HCT116 (cell line): ENCODE results near the gene ZNF627. TPM values are rescaled to one million over a fixed set of nuclear protein-coding genes. Genes with fewer than 3 reads are reported as not detected.

Experiments
- ATAC-seq: fragments of 200-7000 bp; cut with Tn5 transposase; 2 replicates; pipeline ENCODE4 v1.9.1; 2020; ENCODE audit warnings: mild to moderate bottlenecking, moderate library complexity
- BruUV-seq: library from RNA; stranded (reverse); fragments of 400-500 nt; replicated peaks from 2 replicates; lab custom pipeline; 2021; lab: Mats Ljungman, UMichigan
- CTCF ChIA-PET: fragments of 300-600 bp; sonication (Branson Sonifier 250); formaldehyde crosslinking; loops from one replicate; lab custom pipeline; 2021; ENCODE audit warnings: antibody characterized with exemption; lab: Charles Lee
- POLR2A ChIA-PET: fragments of 300-600, 350-600 bp; sonication (Branson Sonifier 250); formaldehyde crosslinking; loops from one replicate; lab custom pipeline; 2021; ENCODE audit warnings: antibody characterized with exemption; lab: Charles Lee
- RAD21 ChIA-PET, 2 experiments: fragments of 300-600 bp; sonication (Branson Sonifier 250); formaldehyde crosslinking; loops; one replicate each; lab custom pipeline; 2023; ENCODE audit warnings: low total read pairs in 2 of 2; ENCODE audit not compliant: uncharacterized antibody in 2 of 2, unreplicated experiment in 2 of 2, low non-redundant PET in 1 of 2; lab: Charles Lee
- DNase-seq: peaks from one replicate; pipeline ENCODE4 v3.0.0-alpha.2; 2010; ENCODE audit warnings: low read depth, low spot score
- H2AFZ ChIP-seq: fragments of 200-600 bp; shearing (Covaris generic), sonication (generic); 2 replicates; pipeline ENCODE4 v1.6.1; 2017; ENCODE audit warnings: low read depth, mixed run types, mixed read lengths, antibody characterized with exemption, low read length; ENCODE audit not compliant: poor library complexity, severe bottlenecking
- H3K27ac ChIP-seq: 2 replicates; pipeline ENCODE4 v1.5.1; 2012; ENCODE audit warnings: low read depth, low read length
- H3K27me3 ChIP-seq: fragments of 200-600 bp; sonication (generic); 2 replicates; pipeline ENCODE4 v1.6.1; 2016; ENCODE audit warnings: mixed run types, low read length, mixed read lengths; ENCODE audit not compliant: insufficient read depth
- H3K36me3 ChIP-seq, 2 experiments: fragments of 200-500 bp in 1 of 2; fragments of 200-600 bp in 1 of 2; sonication (Bioruptor generic) in 1 of 2; sonication (generic) in 1 of 2; 2 replicates each; pipeline versions ENCODE4 v1.5.1 to v1.6.1; 2014 to 2016; ENCODE audit warnings: low read length in 2 of 2, inconsistent platforms in 1 of 2, mixed read lengths in 1 of 2, mixed run types in 1 of 2; ENCODE audit not compliant: insufficient read depth in 2 of 2, control insufficient read depth in 1 of 2
- H3K4me1 ChIP-seq, 2 experiments: fragments of 200-600 bp in 1 of 2; sonication (generic) in 1 of 2; 2 replicates each; pipeline versions ENCODE4 v1.5.1 to v1.6.1; 2012 to 2017; ENCODE audit warnings: low read length in 2 of 2, inconsistent platforms in 1 of 2, mild to moderate bottlenecking in 1 of 2, mixed read lengths in 1 of 2, mixed run types in 1 of 2, moderate library complexity in 1 of 2; ENCODE audit not compliant: insufficient read depth in 2 of 2, control insufficient read depth in 1 of 2
- H3K4me2 ChIP-seq: fragments of 200-600 bp; sonication (generic); 2 replicates; pipeline ENCODE4 v1.6.1; 2017; ENCODE audit warnings: mixed run types, low read length, mixed read lengths
- H3K4me3 ChIP-seq, 2 experiments: fragments of 200-600 bp in 1 of 2; sonication (generic) in 1 of 2; replicated peaks in 1 of 2; 2 replicates each; pipeline ENCODE4 v1.5.1; 2011 to 2016; ENCODE audit warnings: low read length in 2 of 2, control low read depth in 1 of 2, low read depth in 1 of 2, mild to moderate bottlenecking in 1 of 2, mixed read lengths in 1 of 2, mixed run types in 1 of 2
- H3K79me2 ChIP-seq: fragments of 200-600 bp; sonication (generic); 2 replicates; pipeline ENCODE4 v1.6.1; 2017; ENCODE audit warnings: mild to moderate bottlenecking, mixed run types, low read length, moderate library complexity, mixed read lengths; ENCODE audit not compliant: insufficient read depth
- H3K9ac ChIP-seq: fragments of 200-600 bp; sonication (generic); 2 replicates; pipeline ENCODE4 v1.6.1; 2016; ENCODE audit warnings: low read length, mixed read lengths
- H3K9me2 ChIP-seq: fragments of 200-600 bp; sonication (generic), shearing (Covaris generic); 2 replicates; pipeline ENCODE4 v1.6.1; 2017; ENCODE audit warnings: mixed run types, mild to moderate bottlenecking, moderate library complexity; ENCODE audit not compliant: insufficient read depth
- H3K9me3 ChIP-seq, 2 experiments: fragments of 200-500 bp in 1 of 2; fragments of 200-600 bp in 1 of 2; sonication (Bioruptor generic) in 1 of 2; sonication (generic) in 1 of 2; 2 replicates each; pipeline ENCODE4 v1.6.1; 2014 to 2017; ENCODE audit warnings: low read length in 2 of 2, mixed read lengths in 2 of 2, inconsistent platforms in 1 of 2, low read depth in 1 of 2, mild to moderate bottlenecking in 1 of 2, mixed run types in 1 of 2, moderate library complexity in 1 of 2; ENCODE audit not compliant: control insufficient read depth in 1 of 2, insufficient read depth in 1 of 2
- H4K20me1 ChIP-seq: fragments of 200-600 bp; sonication (generic), shearing (Covaris generic); 2 replicates; pipeline ENCODE4 v1.6.1; 2017; ENCODE audit warnings: mixed run types, mild to moderate bottlenecking, moderate library complexity; ENCODE audit not compliant: insufficient read depth
- CEBPB ChIP-seq: IDR thresholded peaks from 2 replicates; pipeline ENCODE4 v1.6.1; 2012; ENCODE audit warnings: low read depth
- JUND ChIP-seq: IDR thresholded peaks from 2 replicates; pipeline ENCODE4 v1.6.1; 2012
- MAX ChIP-seq: IDR thresholded peaks from 2 replicates; pipeline ENCODE4 v1.6.1; 2012
- ZFX ChIP-seq: fragments of 450-650 bp; IDR thresholded peaks from 2 replicates; pipeline ENCODE4 v1.6.1; 2017
- ZNF274 ChIP-seq: fragments of 200-500 bp; sonication (Bioruptor generic); IDR thresholded peaks from 2 replicates; pipeline ENCODE4 v1.6.1; 2014; ENCODE audit warnings: mild to moderate bottlenecking, low read depth, low read length, inconsistent platforms
- intact Hi-C: fragments of 100-400 bp; cut with micrococcal nuclease; formaldehyde crosslinking; loops from 2 replicates; pipeline ENCODE4 v1.10.0; 2022
- total RNA-seq: library from RNA; stranded (reverse); gene quantifications from one replicate; pipeline ENCODE4 v1.2.1, GENCODE V29; 2021; ENCODE audit not compliant: unreplicated experiment

ZNF627 gene
- total RNA-seq, 1 experiment from 2014 or later = 14.8 TPM

DNA sequence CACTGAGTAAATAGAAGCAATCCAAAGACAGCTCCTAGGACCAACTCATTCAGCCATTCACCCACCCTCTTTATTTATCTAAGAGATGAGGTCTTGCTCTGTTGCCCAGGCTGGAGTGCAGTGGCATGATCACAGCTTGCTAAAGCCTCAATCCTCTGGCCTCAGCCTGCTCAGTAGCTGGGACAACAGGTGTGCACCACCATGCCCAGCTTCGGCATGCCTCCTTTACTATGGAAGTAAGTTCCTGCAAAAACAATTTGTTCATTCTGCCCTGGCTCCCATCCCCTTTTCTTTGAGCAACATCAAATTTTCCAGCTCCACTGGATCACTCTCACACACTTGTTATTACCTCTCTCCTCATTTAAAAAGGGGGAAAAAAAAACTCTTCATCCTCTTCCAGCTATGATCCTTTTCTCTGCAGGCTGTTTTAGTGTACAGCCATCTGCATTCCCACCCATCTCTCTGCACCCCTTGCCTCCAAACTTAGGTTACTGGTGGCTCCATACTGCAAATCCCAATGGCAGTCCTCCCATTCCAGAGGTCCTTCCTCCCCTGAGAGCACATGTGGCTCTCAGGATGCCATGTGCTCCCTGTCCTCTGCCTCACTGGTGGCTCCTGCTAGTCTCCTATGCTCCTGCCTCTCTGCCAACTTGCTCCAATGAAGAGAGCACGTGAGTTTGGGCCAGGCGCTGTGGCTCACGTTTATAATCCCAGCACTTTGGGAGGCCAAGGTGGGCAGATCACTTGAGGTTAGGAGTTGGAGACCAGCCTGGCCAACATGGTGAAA, 40.5 kb upstream of the ZNF627 start:
- Histone ChIP-seq H3K9ac (no peak overlapping the region), H3K4me2 (no peak overlapping the region), H3K4me3 (no peak overlapping the region; a peak in 1 of 4 replicates), H3K27ac (no peak overlapping the region), H3K79me2 (peaks cover 50% of the 10 kb centered on the region), H3K9me2 (no peaks in the 10 kb centered on the region), H2AFZ (no peak overlapping the region)
- intact Hi-C loops = loop anchor here (5.0 kb wide), 1 partner anchor 430 kb away; no protein-coding TSS in a partner anchor
- ChIA-PET RAD21 (no interaction called here), POLR2A (no interaction called here)
- BruUV-seq = no TSS peak
- TF ChIP-seq JUND = no peak
- TF ChIP-seq CEBPB = no peak
- TF ChIP-seq MAX = no peak
- no peak for TF ChIP-seq ZNF274
- TF ChIP-seq ZFX = no peak
- TF ChIP-seq, all 23 proteins: peak for 0
- H3K36me3 ChIP-seq = peaks cover 11 to 17% of the 10 kb centered on the region in 2 experiments; a peak in 3 of 4 replicates
- no peaks in the 10 kb centered on the region for H3K9me3 ChIP-seq
- H3K27me3 ChIP-seq = no peaks in the 10 kb centered on the region
- H3K4me1 ChIP-seq = peaks cover 0 to 17% of the 10 kb centered on the region in 2 experiments; a peak in 2 of 4 replicates
- CTCF ChIA-PET = no interaction called here
- no peaks in the 10 kb centered on the region for H4K20me1 ChIP-seq
- DNase-seq (no peak), ATAC-seq (no peak)
